ENCODE results near the gene OLFM1.

Gene OLFM1

DNA sequence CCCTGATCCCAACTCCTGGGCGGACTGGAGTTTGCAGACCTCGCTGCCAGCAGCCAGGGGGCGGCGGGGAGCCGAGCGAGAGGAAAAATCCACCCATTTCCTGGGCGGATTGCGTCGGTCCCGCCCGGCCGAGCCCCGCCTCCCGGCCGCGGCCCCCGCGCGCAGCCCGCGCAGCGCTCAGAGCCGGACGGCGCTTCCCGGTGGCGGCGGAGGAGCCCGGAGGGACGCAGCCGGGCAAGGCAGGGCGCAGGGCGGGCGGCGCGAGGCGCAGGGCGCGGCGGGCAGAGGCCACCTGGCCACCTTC lies at the start of gene OLFM1:
Gene OLFM1, plus strand, starts transcription at position 180 of the 304 bp plus-strand sequence. CDS start 322 bp downstream, outside the sequence.
- FAIRE-seq = no peak

DNA sequence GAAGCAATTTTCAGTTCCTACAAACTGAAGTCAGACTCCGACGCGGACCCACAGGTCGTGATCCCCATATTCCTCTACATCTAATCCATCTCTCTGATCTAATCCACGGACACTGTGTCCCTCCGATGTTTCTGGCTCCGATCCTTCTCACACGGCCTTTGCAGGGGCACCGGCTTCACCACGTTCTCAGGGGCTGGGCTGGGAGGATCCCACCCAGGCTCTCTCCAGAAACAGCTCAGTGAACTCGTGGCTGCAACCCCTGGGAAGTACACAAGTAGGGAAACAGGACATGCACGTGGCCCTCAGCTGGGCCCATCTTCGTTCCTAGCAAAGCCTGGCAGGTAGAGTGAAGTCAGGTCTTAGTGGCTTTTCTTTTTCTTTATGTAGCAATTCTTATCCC lies 49.1 kb upstream of the OLFM1 start:
- FAIRE-seq = no peak

DNA sequence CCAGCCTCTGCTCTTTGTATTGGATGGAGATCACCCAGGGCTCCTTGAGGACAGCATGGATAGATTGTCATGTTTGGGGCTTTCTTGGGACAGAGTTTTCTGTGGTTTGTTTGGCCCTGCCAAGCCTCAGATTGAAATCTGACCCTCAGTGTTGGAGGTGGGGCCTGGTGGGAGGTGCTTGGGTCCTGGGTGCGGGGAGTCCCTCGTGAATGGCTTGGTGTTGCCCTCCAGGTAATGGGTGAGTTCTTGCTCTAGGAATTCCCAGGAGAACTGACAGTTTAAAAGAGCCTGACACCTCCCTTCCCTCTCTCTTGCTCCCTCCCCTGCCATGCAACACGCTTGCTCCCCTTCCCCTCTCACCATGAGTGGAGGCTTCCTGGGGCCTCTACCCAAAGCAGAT lies 48.6 kb upstream of the OLFM1 start:
- no peak for FAIRE-seq

DNA sequence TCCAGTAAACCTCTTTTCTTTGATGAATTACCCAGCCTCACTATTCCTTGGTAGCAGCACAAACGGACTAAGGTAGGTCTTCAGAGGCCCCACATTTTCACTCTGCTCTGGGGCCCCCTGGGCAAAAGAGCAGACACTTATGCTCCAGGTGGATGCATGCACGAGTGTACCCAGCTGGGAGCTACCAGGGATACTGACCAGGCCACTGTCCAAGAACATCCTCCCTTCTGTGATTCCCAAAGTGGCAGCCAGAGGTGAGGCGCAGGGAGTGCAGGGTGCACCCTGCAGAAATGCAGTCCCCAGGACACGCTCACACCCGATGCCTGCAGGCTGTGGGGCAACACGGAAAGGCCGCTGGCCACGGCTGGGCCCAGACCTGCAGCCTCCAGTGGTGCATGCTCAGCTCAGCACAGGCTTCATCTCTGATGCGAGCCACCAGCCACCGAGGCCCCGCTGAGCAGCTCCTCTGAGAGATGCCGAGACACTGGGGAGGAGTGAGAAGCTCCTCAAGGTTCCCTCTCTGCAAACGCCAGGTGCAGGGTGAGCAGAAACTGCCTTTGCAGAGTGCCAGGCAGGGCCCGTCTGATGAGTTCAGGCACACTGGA lies 48.1 kb upstream of the OLFM1 start:
- no peak for FAIRE-seq

DNA sequence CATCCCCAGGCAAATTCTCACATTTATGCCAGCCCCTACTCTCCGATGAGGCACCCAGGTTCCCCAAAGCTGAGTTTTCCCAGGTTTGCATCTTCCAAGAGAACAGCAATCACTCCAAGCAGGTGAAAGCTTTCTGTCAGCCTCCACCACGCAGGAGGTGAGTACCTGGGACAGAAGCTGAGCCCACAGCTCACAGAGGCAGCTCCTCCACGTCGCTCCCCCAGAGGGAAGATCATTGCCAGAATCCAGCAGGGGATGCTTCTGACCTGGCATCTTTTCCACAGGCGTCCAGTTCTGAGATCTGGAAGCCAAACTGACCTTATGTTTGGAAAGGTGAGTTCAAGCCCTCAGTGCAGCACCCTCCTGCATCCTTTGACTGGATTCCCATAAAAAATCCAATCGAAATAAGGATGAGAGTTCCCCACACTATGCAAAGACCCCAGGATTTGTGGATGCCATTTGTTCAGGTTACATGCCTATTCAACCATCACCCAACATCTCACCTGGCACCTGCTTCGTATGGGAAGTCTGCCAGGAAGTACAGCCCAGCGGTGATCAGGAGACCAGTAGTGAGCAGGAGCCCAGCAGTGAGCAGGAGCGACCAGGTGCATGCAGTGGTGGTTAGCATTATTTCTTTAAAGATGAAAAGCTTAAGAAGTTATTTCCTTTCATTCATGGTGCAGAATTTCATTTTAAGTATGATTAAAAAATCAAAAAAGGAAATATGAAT lies 47.4 kb upstream of the OLFM1 start:
- FAIRE-seq = no peak

DNA sequence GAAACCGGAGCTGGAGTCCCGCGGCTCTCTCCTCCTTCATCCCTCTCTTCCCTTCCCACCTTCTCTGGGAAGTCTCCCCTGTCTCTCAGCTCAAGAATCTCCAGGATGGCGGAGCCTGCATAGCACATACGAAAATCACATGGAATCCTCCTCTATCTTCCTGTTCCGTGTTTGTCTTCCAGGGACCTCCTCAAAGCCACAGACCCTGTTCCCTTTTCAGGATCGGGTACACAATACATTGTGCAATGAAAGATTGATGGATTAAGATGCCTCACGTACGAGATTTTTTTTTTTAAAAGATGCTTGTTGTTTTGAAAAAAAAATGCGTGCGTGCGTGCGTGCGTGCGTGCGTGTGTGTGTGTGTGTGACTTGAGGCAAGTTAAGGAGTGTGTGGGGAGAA lies 46.6 kb upstream of the OLFM1 start:
- FAIRE-seq = no peak

DNA sequence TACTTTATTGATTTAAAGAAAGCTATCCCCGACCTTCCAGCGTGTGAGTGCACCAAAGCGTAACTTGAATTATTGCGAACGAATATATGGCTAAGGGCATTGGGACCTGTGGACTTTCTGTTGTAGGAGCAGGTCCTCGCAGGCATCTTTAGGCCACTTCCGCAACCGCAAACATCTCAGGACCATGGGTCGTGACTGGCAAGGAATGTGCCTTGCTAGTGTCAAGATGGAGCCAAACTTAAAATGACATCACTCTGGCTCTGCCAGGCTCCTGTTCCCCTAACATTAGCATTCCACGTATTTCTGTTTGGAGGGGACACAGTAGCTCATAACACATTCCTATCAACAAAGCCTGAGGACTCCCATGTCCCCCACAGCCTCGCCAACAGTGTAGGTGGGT lies 44.1 kb upstream of the OLFM1 start:
- no peak for FAIRE-seq

DNA sequence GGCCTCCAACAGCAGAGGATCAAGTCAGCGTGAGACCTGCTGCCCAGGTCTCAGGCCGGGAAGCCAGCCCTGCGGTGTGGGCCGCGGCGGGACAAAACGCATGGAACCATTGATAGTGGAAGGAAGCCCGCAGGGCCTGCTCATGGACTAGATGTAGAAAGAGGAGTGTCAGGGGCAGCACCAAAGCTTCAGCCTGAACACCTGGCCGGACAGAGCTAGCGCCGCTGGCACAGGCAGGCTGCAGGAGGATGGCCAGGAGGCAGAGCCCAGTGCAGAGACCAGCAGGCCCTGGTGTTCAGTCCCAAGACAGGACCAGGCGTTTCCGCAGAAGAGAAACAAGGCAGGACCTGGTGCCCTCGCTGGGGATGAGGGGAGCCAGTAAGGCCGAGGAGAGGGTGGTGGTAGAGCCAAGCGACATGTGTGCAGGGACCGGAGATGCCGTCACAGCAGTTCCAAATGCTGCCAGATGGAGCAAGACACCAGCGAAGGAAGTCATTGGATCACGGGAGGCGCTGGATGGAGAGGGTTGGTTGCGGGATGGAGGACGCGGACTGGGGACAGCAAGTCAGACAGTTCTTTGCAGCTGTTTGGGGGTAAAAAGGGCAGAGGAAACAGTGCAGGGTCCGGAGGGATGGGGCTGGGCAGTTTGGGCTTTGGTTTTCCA lies 42.1 kb upstream of the OLFM1 start:
- no peak for FAIRE-seq

DNA sequence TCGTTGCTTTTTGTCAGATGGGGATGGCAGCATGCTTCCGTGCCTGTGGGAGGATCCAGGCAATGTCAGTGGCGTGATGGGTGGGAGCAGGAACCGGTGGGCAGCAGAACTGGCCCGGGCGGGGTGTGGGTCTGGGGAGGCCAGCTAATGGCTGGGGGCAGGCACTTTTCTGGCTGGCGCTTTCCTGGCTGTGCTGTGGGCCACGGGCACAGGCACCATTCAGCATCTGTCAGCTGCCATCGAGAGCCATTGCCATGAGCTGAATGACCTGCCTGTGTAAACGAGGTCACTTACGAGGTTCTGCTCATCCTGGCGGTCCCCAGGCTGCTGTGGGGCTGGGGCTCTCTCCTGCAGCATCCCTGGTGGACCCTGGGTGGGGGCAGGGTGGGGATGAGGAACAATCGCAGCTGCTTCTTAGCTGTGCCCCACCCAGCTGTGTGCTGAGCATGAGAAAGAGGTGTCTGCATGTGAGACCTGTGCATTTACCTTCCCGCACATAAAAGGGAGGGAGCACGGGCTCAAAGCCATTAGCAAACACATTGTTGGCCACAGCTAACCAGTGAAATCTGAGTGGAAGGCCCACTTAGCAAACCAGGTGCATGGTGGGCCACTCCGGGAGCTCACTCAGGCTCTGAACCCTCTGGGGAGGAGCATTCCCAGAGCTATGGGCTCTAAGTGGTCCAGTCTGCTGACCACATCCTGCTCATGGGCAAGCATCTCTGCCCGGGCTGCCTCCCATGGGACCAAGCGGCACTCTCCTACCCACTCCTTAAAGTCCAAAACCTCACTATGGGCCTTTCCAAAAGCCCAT lies 41.3 kb upstream of the OLFM1 start:
- no peak for FAIRE-seq

DNA sequence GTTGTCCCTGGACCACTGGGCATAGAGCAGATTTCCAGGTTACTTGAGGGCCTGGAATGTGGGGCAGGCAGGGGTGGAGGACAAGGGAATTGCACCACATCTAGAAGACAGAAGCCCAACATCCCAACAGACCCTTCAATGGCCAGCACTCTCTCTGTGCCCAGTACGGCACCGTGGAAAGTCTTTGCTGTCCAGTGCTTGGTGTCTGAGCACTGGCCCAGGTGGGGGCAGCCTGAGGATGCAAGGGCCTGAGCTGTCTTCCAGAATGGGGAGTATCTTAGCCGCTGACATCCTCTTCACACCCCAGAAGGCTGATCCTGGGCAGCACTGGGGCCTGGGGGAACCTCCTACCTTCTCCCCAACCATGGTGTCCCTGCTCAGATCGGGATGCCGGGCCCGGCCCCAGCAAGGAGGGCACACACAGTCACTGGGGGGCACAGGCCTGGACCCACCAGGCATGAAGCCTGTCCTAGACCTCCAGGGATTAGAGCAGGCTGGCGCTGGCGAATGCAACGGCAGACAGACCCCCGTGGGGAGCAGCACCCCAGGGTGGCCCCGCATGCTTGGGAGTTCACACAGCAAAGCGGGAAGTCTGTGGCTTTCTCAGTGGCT lies 40.6 kb upstream of the OLFM1 start:
- no peak for FAIRE-seq

DNA sequence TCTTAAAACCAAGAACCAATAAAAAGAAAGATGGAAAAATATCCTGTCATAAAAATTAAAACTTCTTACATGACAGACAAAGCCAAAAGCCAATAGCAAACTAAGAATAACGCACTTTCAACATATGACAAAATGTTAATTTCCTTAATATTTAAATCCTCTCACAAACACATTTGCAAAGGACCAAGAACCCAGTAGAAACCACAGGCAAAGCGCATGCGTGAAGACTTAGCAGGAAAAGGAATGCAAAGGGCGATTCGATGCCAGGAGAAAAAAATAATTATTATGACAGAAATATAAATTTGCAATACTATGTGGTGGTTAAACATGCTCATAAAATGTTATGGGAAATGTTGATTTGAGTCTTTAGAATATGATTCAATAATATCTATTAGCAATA lies 39.9 kb upstream of the OLFM1 start:
- no peak for FAIRE-seq

DNA sequence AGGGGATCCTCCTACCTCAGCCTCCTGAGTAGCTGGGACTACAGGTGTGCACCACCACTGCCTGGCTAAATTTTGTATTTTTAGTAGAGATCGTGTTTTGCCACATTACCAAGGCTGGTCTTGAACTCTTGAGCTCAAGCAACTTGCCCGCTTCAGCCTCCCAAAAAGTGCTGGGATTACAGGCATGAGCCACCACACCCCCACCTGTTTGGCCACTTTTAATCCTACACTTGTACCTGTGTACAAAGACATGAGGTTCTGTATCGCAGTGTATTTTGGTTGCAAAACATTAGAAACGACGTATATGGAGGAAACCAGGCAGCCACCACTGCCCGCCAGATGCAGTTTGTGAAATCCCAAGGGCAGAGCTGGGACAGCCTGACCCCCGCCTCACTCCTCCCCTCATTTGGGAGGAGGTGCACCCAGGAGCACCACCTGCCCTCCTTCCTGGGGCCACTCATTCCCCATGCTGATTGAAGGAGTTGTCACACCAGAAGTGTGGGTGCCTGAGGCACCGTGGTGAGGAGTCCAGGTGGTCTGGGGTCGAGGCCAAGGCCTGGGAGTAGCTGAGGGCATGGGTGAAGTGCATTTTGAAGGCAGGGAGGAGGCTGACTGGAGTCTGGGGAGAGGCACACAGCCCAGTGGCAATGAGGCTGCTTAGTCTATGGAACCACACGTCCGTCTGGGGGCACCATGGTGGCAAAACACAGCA lies 39.3 kb upstream of the OLFM1 start:
- no peak for FAIRE-seq

DNA sequence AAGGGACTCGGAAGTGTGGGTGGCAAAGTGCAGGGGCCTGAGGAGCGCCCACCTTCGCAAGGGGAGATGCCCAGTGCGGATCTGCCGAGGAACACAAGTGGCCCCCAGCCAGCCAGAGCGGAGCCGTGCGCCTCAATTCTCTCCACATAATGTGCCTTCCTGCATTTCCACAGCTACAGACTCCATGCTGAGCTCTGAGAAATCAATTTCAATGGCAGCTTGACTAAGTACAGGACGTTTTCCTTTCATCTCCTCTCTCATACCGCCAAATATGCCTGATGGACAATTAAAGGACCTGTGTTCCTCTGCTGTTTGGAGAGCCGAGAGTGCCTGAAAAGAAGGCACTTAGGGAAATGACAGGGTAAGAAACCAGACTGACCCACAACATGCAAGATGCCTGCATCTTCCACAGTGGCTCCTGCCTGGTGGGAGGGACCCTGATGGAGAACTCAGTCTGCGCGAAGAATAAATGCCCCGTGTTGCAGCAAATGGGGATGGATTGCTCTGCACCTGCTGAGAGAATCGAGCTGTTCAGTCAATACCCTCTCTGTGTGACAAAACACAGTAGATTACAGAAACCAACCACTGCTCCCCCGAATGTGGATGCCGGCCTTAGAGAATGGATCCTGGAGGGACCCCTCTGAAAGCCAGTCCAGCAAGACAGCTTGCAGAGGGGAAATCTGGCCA lies 38.6 kb upstream of the OLFM1 start:
- no peak for FAIRE-seq

DNA sequence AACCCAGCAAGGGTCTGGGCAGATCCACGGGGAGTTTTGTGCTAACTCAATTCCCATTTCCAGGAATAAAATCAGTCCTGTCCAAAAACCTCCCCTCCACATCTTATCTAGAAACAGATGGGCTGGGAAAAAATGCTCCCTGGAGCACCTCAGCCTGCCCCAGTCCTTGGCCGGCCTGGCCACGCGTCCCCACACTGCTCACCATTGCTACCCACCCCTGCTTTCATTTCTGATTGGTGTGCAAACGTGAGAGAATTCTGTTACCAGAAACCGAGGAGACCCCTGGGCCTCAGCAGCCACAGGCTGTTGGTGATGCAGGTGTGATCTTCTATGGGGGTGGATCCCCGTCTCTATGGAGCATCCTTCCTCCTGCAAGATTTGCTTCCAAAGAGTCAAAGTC lies 38.0 kb upstream of the OLFM1 start:
- FAIRE-seq = no peak

DNA sequence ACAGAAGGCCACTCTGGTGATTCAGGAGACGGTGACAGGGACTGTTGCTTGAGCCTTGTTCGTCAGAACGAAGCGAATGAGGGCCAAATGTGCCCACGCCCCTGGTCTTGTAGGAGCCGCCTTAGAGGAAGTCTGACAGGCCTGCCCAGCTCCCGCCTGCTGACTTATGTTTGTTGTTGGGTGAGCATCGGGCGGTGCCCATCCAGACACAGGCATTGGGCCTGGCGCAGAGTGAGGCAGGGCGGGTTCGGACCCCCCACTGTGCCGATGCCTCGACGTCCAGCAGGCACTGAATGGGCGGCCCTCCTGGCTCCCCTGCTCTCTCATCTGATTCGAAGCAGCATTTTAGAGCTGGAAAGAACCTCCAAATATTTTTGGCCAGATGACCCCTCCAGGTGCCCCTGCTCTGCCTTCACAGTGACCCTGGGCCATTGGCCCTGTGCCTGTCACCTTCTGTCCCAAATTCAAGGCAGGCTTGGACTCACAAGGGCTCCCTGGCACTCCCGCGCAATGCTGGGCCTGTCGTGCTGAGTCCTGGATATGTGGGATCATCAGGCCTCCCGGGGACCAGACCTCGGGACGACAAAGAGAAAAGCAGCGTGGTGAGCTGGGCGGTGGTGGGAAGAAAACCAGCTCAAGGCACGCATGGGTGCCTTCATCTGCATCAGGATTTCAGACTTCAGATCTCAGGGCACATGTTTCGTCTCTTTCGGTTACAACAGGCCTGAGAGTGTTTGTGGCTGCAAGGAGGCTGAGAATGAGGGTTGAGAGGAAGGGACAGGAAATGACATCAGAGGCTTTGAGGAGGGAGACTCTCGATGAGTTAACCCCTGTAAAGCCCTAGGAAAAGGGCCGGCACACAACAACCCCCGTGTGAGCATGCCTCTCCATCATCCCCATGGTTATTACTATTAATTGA lies 37.1 kb upstream of the OLFM1 start:
- no peak for FAIRE-seq

DNA sequence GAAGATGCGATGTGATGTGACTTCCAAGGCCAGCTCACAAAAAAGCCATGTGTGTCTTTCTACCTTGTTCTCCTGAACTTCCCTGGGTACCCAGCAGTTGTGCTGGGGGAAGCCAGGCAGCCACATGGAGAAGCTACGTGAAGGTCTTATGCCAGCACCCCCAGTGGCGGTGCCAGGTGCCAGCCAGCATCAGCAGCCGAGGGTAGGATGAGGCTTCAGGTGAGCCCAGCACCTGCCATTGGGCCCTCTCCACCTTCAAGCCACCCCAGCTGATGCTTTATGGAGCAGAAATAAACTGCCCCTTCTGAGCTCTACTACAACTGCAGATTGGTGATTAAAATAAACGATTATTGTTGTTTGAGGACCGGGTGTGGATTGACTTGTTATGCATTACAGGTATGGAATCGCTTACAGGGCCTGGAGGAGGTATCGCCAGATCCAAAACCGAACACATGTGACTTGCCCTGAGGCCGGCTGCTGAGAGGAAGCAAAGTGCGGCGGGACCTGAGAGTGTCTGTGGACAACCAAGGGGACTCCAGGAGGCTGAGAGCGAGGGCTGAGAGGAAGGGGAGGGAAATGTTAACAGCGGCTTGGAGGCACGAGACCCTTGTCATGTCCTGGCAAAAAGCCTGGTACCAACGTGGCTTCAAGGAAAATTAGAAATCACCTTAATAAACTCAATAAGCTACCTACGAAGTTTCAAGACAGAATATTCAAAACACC lies 36.0 kb upstream of the OLFM1 start:
- no peak for FAIRE-seq

DNA sequence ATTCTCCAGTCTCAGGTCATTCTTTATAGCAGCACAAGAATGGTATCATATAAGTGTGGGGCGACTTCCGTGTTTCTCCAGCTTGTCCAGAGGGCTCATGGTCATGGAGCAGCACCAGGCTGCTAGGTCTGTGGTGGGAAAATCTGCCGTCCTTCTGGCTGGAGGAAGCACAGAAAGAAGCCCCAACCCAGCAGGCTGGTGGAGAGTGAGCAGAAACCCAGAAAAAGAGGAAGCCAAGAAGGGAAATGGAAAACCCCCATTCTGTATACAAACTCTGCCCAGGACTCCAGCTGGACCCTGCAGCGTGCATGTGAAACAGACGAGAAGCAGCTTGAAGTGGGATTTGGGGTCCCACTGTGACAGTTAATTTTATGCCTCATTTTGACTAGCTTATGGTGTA lies 34.3 kb upstream of the OLFM1 start:
- no peak for FAIRE-seq

DNA sequence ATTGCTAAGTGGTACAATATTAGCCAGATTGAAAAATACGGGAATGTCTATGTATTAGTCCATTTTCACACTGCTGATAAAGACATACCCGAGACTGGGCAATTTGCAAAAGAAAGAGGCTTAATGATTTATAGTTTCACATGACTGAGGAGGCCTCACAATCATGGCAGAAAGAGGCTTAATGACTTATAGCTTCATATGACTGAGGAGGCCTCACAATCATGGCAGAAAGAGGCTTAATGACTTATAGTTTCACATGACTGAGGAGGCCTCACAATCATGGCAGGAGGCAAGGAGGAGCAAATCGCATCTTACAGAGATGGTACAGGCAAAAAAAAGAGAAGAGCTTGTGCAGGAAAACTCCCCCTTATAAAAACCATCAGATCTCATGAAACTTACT lies 32.3 kb upstream of the OLFM1 start:
- no peak for FAIRE-seq

DNA sequence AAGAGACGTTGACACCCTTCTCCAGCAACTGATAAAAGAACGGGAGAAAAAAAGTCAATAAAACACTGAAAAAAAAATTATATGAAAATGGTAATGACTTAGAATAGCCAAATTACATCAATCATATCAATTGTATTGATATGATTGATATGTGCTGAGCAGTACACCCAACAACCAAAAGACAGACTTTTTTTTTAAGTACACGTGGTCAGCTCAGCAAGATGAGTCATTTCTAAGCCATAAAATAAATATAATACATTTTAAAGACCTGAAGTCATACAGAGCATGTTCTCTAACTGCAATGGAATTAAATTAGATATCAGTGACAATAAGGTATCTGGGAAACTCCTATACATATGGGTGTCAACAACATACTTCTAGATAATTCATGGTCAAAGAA lies 30.9 kb upstream of the OLFM1 start:
- FAIRE-seq = no peak

DNA sequence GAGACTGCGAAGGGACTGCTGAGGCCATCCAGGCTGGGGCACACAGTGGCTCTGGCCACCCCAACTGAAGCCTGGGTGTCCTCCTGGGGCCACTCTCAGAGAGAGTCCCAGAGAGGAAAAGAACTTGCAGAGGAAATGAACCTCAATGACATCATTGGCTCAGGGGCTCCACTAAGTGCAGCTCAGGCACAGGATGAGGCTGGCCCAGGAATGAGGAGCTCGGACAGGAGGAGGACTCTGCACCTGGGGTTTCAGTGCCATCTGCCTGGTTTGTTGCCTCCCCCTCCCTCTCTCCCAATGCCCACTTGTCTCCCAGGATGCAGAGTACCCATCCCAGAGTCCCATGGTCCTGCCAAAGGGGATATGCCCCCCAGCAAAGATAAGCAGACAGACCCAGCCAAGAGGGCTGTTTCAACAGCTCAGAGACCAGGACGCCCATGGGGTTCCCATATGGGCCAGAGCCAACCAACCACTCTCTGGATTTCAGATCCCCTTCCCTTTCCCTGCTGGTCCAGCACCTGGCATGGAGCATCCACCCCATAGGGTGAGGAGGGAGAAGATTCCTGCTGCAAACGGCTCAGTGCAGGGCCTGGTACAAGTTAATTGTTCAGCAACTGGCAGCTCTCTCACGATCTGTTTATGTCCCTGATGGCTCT lies 26.9 kb upstream of the OLFM1 start:
- no peak for FAIRE-seq

Data from A204.1 (cell line).